H1 (cell line): ENCODE data around the gene RUSC2. TPM values are rescaled to one million over a fixed set of nuclear protein-coding genes. Genes with fewer than 3 reads are reported as not detected.

Experiments used
- CTCF ChIA-PET: fragments of 300-600 bp; sonication (Branson Sonifier 250); formaldehyde crosslinking; loops from one replicate; lab custom pipeline; 2021; ENCODE audit not compliant: partially characterized antibody; lab: Charles Lee
- POLR2A ChIA-PET: fragments of 300-600 bp; sonication (Branson Sonifier 250); formaldehyde crosslinking; loops from one replicate; lab custom pipeline; 2021; ENCODE audit warnings: inconsistent platforms; ENCODE audit not compliant: partially characterized antibody; lab: Charles Lee
- DNase-seq, 2 experiments: peaks; one replicate each; pipeline versions ENCODE4 v3.0.0 to v3.0.0-alpha.2; 2010 to 2022; ENCODE audit warnings: low spot score in 2 of 2, low read depth in 1 of 2, mixed read lengths in 1 of 2
- FAIRE-seq: peaks from 2 replicates; lab custom pipeline; 2011; peaks lifted over from hg19 to GRCh38; lab: Jason Lieb, UNC
- H2AFZ ChIP-seq: 2 replicates; pipeline ENCODE4 v1.8.1; 2012; ENCODE audit warnings: low read length, inconsistent platforms
- H2AK5ac ChIP-seq: 2 replicates; pipeline ENCODE4 v1.6.1; 2013; ENCODE audit warnings: low read depth, low read length
- H2BK120ac ChIP-seq: replicated peaks from 2 replicates; pipeline ENCODE3; 2013; ENCODE audit warnings: low read depth, low read length, inconsistent platforms
- H2BK12ac ChIP-seq: 2 replicates; pipeline ENCODE4 v1.6.1; 2013; ENCODE audit warnings: low read depth, low read length
- H2BK15ac ChIP-seq: 2 replicates; pipeline ENCODE4 v1.6.1; 2013; ENCODE audit warnings: low read length
- H2BK20ac ChIP-seq: 2 replicates; pipeline ENCODE4 v1.6.1; 2013; ENCODE audit warnings: low read length
- H2BK5ac ChIP-seq: 2 replicates; pipeline ENCODE4 v1.6.1; 2013; ENCODE audit warnings: low read depth, low read length
- H3K14ac ChIP-seq: 2 replicates; pipeline ENCODE4 v1.6.1; 2013; ENCODE audit warnings: inconsistent platforms; ENCODE audit not compliant: insufficient read length
- H3K18ac ChIP-seq: 2 replicates; pipeline ENCODE4 v1.6.1; 2013; ENCODE audit warnings: low read length; ENCODE audit errors: extremely low read depth
- H3K23ac ChIP-seq: 2 replicates; pipeline ENCODE4 v1.6.1; 2013; ENCODE audit warnings: inconsistent platforms; ENCODE audit not compliant: insufficient read length
- H3K23me2 ChIP-seq: 2 replicates; pipeline ENCODE4 v1.6.1; 2013; ENCODE audit warnings: low read depth, low read length
- H3K27ac ChIP-seq: 2 replicates; pipeline ENCODE4 v1.6.1; 2011; ENCODE audit warnings: low read depth, low read length, inconsistent platforms
- H3K27me3 ChIP-seq, 4 experiments: replicated peaks in 1 of 4; 1 replicate in 1 of 4; 2 replicates in 3 of 4; pipeline versions ENCODE4 v1.6.1 to v1.8.1; 2011 to 2013; ENCODE audit warnings: low read length in 3 of 4, mild to moderate bottlenecking in 3 of 4, inconsistent platforms in 2 of 4, mixed read lengths in 2 of 4, moderate library complexity in 1 of 4; ENCODE audit not compliant: control insufficient read depth in 3 of 4, insufficient read depth in 3 of 4; ENCODE audit errors: extremely low read depth in 1 of 4
- H3K36me3 ChIP-seq, 4 experiments: 2 replicates each; pipeline versions ENCODE4 v1.6.1 to v1.8.1; 2011 to 2013; ENCODE audit warnings: mild to moderate bottlenecking in 4 of 4, low read length in 3 of 4, moderate library complexity in 2 of 4, control low read depth in 1 of 4, inconsistent platforms in 1 of 4; ENCODE audit not compliant: insufficient read depth in 4 of 4, control insufficient read depth in 2 of 4
- H3K4ac ChIP-seq: replicated peaks from 2 replicates; pipeline ENCODE3; 2013; ENCODE audit warnings: low read length, low read depth, mixed read lengths, inconsistent platforms; ENCODE audit not compliant: insufficient read length
- H3K4me1 ChIP-seq, 4 experiments: replicated peaks in 1 of 4; 1 replicate in 1 of 4; 2 replicates in 3 of 4; pipeline versions ENCODE4 v1.6.1 to v1.8.1; 2011 to 2013; ENCODE audit warnings: low read length in 3 of 4, inconsistent platforms in 2 of 4, mixed read lengths in 1 of 4; ENCODE audit not compliant: insufficient read depth in 4 of 4, control insufficient read depth in 3 of 4
- H3K4me2 ChIP-seq, 2 experiments: 2 replicates each; pipeline versions ENCODE4 v1.6.1 to v1.8.1; 2011 to 2013; ENCODE audit warnings: low read depth in 2 of 2, low read length in 2 of 2, control low read depth in 1 of 2, inconsistent platforms in 1 of 2, mild to moderate bottlenecking in 1 of 2; ENCODE audit not compliant: insufficient read depth in 1 of 2
- H3K4me3 ChIP-seq, 4 experiments: fragments of 200-600, 300-600 bp in 1 of 4; sonication (generic), shearing (Covaris generic), sonication (Bioruptor Twin) in 1 of 4; 2 replicates each; pipeline versions ENCODE4 v1.5.1 to v1.8.1; 2011 to 2016; ENCODE audit warnings: low read length in 4 of 4, low read depth in 3 of 4, control low read depth in 2 of 4, inconsistent platforms in 2 of 4, mild to moderate bottlenecking in 2 of 4, mixed read lengths in 1 of 4, moderate library complexity in 1 of 4; ENCODE audit not compliant: insufficient read depth in 2 of 4; ENCODE audit errors: extremely low read depth in 1 of 4
- H3K56ac ChIP-seq: replicated peaks from 2 replicates; pipeline ENCODE3; 2013; ENCODE audit warnings: low read depth, mild to moderate bottlenecking, mixed read lengths, low read length, inconsistent platforms; ENCODE audit not compliant: insufficient read length
- H3K79me1 ChIP-seq: 2 replicates; pipeline ENCODE4 v1.6.1; 2013; ENCODE audit warnings: low read depth, low read length, control low read depth
- H3K79me2 ChIP-seq, 2 experiments: 2 replicates each; pipeline versions ENCODE4 v1.6.1 to v1.8.1; 2012 to 2013; ENCODE audit warnings: low read length in 2 of 2, mild to moderate bottlenecking in 2 of 2, inconsistent platforms in 1 of 2; ENCODE audit not compliant: insufficient read depth in 2 of 2, control insufficient read depth in 1 of 2
- H3K9ac ChIP-seq, 4 experiments: replicated peaks in 1 of 4; 1 replicate in 1 of 4; 2 replicates in 3 of 4; pipeline versions ENCODE4 v1.6.1 to v1.8.1; 2011 to 2013; ENCODE audit warnings: low read depth in 3 of 4, low read length in 3 of 4, control low read depth in 2 of 4, mild to moderate bottlenecking in 2 of 4, moderate library complexity in 2 of 4, inconsistent platforms in 1 of 4; ENCODE audit errors: extremely low read depth in 1 of 4
- H3K9me3 ChIP-seq, 2 experiments: 2 replicates each; pipeline versions ENCODE4 v1.6.1 to v1.8.1; 2012 to 2013; ENCODE audit warnings: mild to moderate bottlenecking in 2 of 2, moderate library complexity in 2 of 2, control low read depth in 1 of 2, inconsistent platforms in 1 of 2, low read depth in 1 of 2, low read length in 1 of 2, mixed read lengths in 1 of 2; ENCODE audit not compliant: insufficient read depth in 2 of 2
- H4K20me1 ChIP-seq, 2 experiments: replicated peaks in 1 of 2; 2 replicates each; pipeline versions ENCODE3 to v1.8.1; 2011 to 2013; ENCODE audit warnings: inconsistent platforms in 2 of 2, low read length in 2 of 2, mild to moderate bottlenecking in 1 of 2; ENCODE audit not compliant: insufficient read depth in 2 of 2, control insufficient read depth in 1 of 2
- H4K5ac ChIP-seq: 2 replicates; pipeline ENCODE4 v1.6.1; 2013; ENCODE audit warnings: low read length, low read depth, mixed read lengths, inconsistent platforms; ENCODE audit not compliant: insufficient read length
- H4K8ac ChIP-seq: 2 replicates; pipeline ENCODE4 v1.8.0; 2013; ENCODE audit warnings: mild to moderate bottlenecking, moderate library complexity, low read length, inconsistent platforms; ENCODE audit not compliant: insufficient read depth; ENCODE audit errors: extremely low read depth
- H4K91ac ChIP-seq: replicated peaks from 2 replicates; pipeline ENCODE3; 2013; ENCODE audit warnings: low read length, mixed read lengths, inconsistent platforms; ENCODE audit not compliant: insufficient read length
- BACH1 ChIP-seq: IDR thresholded peaks from 2 replicates; pipeline ENCODE4 v1.6.1; 2012; ENCODE audit warnings: low read length, improper control_type of control experiment
- CEBPB ChIP-seq: IDR thresholded peaks from 2 replicates; pipeline ENCODE4 v1.6.1; 2012; ENCODE audit warnings: low read depth, low read length
- CHD1 ChIP-seq: IDR thresholded peaks from 2 replicates; pipeline ENCODE4 v1.6.1; 2012; ENCODE audit warnings: low read depth, low read length, improper control_type of control experiment
- CHD2 ChIP-seq: IDR thresholded peaks from 2 replicates; pipeline ENCODE4 v1.6.1; 2012; ENCODE audit warnings: low read length, improper control_type of control experiment
- EGR1 ChIP-seq: IDR thresholded peaks from 2 replicates; pipeline ENCODE4 v1.6.1; 2011; ENCODE audit warnings: low read depth, low read length, borderline replicate concordance
- RFX5 ChIP-seq: IDR thresholded peaks from 2 replicates; pipeline ENCODE4 v1.6.1; 2011; ENCODE audit warnings: low read depth, low read length, improper control_type of control experiment, borderline replicate concordance
- SIRT6 ChIP-seq: IDR thresholded peaks from one replicate; pipeline ENCODE4 v1.7.1; 2012; ENCODE audit warnings: low read length, inconsistent platforms
- SRF ChIP-seq: IDR thresholded peaks from 2 replicates; pipeline ENCODE4 v1.6.1; 2011; ENCODE audit warnings: mild to moderate bottlenecking, low read depth, low read length, moderate library complexity
- SUZ12 ChIP-seq: fragments of 200-600 bp; sonication (generic); IDR thresholded peaks from 2 replicates; pipeline ENCODE4 v1.6.1; 2012; ENCODE audit warnings: mild to moderate bottlenecking, inconsistent platforms, low read length, moderate library complexity, mixed read lengths
- WGBS, 2 experiments: shearing (Covaris generic) in 1 of 2; methylation state at CpG; one replicate each; pipeline versions ENCODE4 v1.1.6 to v1.1.7; 2013 to 2015; ENCODE audit warnings: low lambda C conversion rate in 2 of 2, mixed read lengths in 2 of 2, inconsistent platforms in 1 of 2, low coverage in 1 of 2, missing lambda C conversion rate in 1 of 2; ENCODE audit not compliant: insufficient replicate concordance in 2 of 2, insufficient coverage in 1 of 2, insufficient read length in 1 of 2; ENCODE audit errors: extremely low coverage in 1 of 2, missing lambda C conversion rate in 1 of 2; 5-methylcytosine and 5-hydroxymethylcytosine counted together
- polyA plus RNA-seq, 7 experiments: library from polyadenylated mRNA; depleted of rRNA in 3 of 7; stranded (reverse) in 5 of 7; unstranded in 2 of 7; fragments of >200 nt in 5 of 7; fragments of 200-250 nt in 2 of 7; gene quantifications; 1 replicate in 5 of 7; 2 replicates in 1 of 7; 4 replicates in 1 of 7; pipeline versions ENCODE4 v1.2.1 to v1.2.3, GENCODE V29; 2011 to 2013; ENCODE audit warnings: missing spikeins in 2 of 7, mixed read lengths in 2 of 7
- total RNA-seq: library from RNA; stranded (reverse); fragmentation: NEBNext Ultra II Directional; extraction: Animal tissue kit (Norgen Biotek cat#: 25700); gene quantifications from 2 replicates; pipeline ENCODE4 v1.2.1, GENCODE V29; 2021

RUSC2 gene
- total and polyA plus RNA-seq, 2 of the 8 experiments (the other 6 are each of a cell fraction or from before 2014, with no cell fraction given): 4.2 to 7.9 TPM

GRCh38 chr9:35537913-35538312, 48.0 kb downstream of the RUSC2 start:
- ChIA-PET CTCF (interaction anchor here (1.0 to 3.6 kb wide), 10 partner anchors 15 to 61 kb away, joined by 3 to 30 read pairs (median 6); partner anchors contain the start of gene RUSC2), POLR2A (interaction anchor here (0.9 to 2.7 kb wide), 9 partner anchors 9 to 435 kb away, joined by 3 to 24 read pairs (median 4); partner anchors contain the start of gene STOML2)

More at GRCh38 chr9:35537913-35538312, 48.0 kb downstream of the RUSC2 start:
- no peaks in the 10 kb centered on the region for H3K9me3 ChIP-seq
- FAIRE-seq: no peak
- peaks cover 3% of the 10 kb centered on the region for H3K23me2 ChIP-seq
- H3K4ac ChIP-seq: no peak overlapping the region
- no peak overlapping the region for H2BK15ac ChIP-seq
- no peak overlapping the region for H4K8ac ChIP-seq
- no peak overlapping the region; a peak in 1 of 8 replicates for H3K4me3 ChIP-seq
- no peaks in the 10 kb centered on the region for H4K20me1 ChIP-seq
- H3K18ac ChIP-seq: peak overlapping the region; percentile 64
- H3K14ac ChIP-seq: no peak overlapping the region
- no peaks in the 10 kb centered on the region for H3K27me3 ChIP-seq
- H3K56ac ChIP-seq: no peak overlapping the region
- no peak overlapping the region for H2BK120ac ChIP-seq
- 0 out of 2 replicates have a peak, but pooled peaks cover 2% of the 10 kb centered on the region for H3K79me1 ChIP-seq
- no peak overlapping the region; a peak in 1 of 7 replicates for H3K9ac ChIP-seq
- DNase-seq: no peak
- peak overlapping the region; percentile 84; the same call in 1 of the 2 replicates for H2BK5ac ChIP-seq
- H2AFZ ChIP-seq: 0 out of 2 replicates have a peak overlapping the region, but pooled peaks have one; percentile 34
- peak overlapping the region; percentile 87 to 98; a peak in 2 of 4 replicates for H3K4me2 ChIP-seq
- no peak overlapping the region for H3K23ac ChIP-seq
- H3K27ac ChIP-seq: no peak overlapping the region
- 91% methylated on average over 3 of the region's 3 CpGs; no CpG with 5 or more reads in 1 of the 2 experiments for WGBS, 2 experiments
- H3K79me2 ChIP-seq: no peaks in the 10 kb centered on the region
- TF ChIP-seq CHD2 (no peak), CHD1 (no peak), SRF (no peak), BACH1 (no peak), CEBPB (no peak), SIRT6 (no peak), SUZ12 (no peak), EGR1 (no peak), RFX5 (no peak)
- peak overlapping the region; percentile 78; the same call in 1 of the 2 replicates for H2BK12ac ChIP-seq
- H4K5ac ChIP-seq: no peak overlapping the region
- H3K36me3 ChIP-seq: no peaks in the 10 kb centered on the region
- H4K91ac ChIP-seq: no peak overlapping the region
- H2BK20ac ChIP-seq: 0 out of 2 replicates have a peak overlapping the region, but pooled peaks have one; percentile 9
- H2AK5ac ChIP-seq: no peak overlapping the region
- H3K4me1 ChIP-seq: peaks cover 10 to 22% (median 13%) of the 10 kb centered on the region in 4 experiments
